ENCODE data around the gene AP2S1.

Gene AP2S1

GRCh38 chr19:46841458-46842083 is 9.1 kb downstream of the AP2S1 start:
- H3K27ac ChIP-seq (ENCODE audit: low read depth, low read length), result no peak overlapping the region
- H3K9me2 ChIP-seq (replicated peaks; ENCODE audit: control insufficient read depth, low read length), result no peaks in the 10 kb centered on the region
- H3F3A ChIP-seq (ENCODE audit: control insufficient read depth, insufficient read depth), result peaks cover 3% of the 10 kb centered on the region; the same call in 1 of the 2 replicates
- no peaks in the 10 kb centered on the region for H3K4me1 ChIP-seq (ENCODE audit: control insufficient read depth, low read length)
- TF ChIP-seq EZH2phosphoT487 (IDR thresholded peaks at IDR 0.05; ENCODE audit: borderline replicate concordance, low read length) (no peak), CTCF (IDR thresholded peaks at IDR 0.05; ENCODE audit: low read depth, low read length, poor library complexity, severe bottlenecking) (no peak)
- H3K4me3 ChIP-seq (ENCODE audit: low read length), result no peak overlapping the region
- H3K36me3 ChIP-seq (ENCODE audit: control insufficient read depth, low read length), result peaks cover 28% of the 10 kb centered on the region
- H3K9me3 ChIP-seq (ENCODE audit: control insufficient read depth, insufficient read depth, low read length), result no peaks in the 10 kb centered on the region
- no peak overlapping the region for H3K4me2 ChIP-seq (ENCODE audit: low read length)
- H3K79me2 ChIP-seq (ENCODE audit: control insufficient read depth, low read length), result 0 out of 2 replicates have a peak, but pooled peaks cover 4% of the 10 kb centered on the region
- H3K27me3 ChIP-seq (ENCODE audit: control insufficient read depth, low read length), result no peaks in the 10 kb centered on the region
- H4K20me1 ChIP-seq (ENCODE audit: control insufficient read depth, insufficient read depth, low read depth, low read length), result no peaks in the 10 kb centered on the region

GRCh38 chr19:46840498-46840942 is 10.1 kb downstream of the AP2S1 start:
- no peak overlapping the region for H3K4me2 ChIP-seq (ENCODE audit: low read length)

GRCh38 chr19:46839752-46840497 is 10.7 kb downstream of the AP2S1 start:
- Histone ChIP-seq H3K27ac (ENCODE audit: low read depth, low read length) (no peak overlapping the region), H3K79me2 (ENCODE audit: control insufficient read depth, low read length) (0 out of 2 replicates have a peak, but pooled peaks cover 4% of the 10 kb centered on the region), H4K20me1 (ENCODE audit: control insufficient read depth, insufficient read depth, low read depth, low read length) (no peaks in the 10 kb centered on the region), H3K4me1 (ENCODE audit: control insufficient read depth, low read length) (no peaks in the 10 kb centered on the region), H3K4me3 (ENCODE audit: low read length) (no peak overlapping the region), H3K4me2 (ENCODE audit: low read length) (no peak overlapping the region), H3F3A (ENCODE audit: control insufficient read depth, insufficient read depth) (peaks cover 3% of the 10 kb centered on the region; the same call in 1 of the 2 replicates), H3K27me3 (ENCODE audit: control insufficient read depth, low read length) (no peaks in the 10 kb centered on the region), H3K36me3 (ENCODE audit: control insufficient read depth, low read length) (peaks cover 28% of the 10 kb centered on the region), H3K9me3 (ENCODE audit: control insufficient read depth, insufficient read depth, low read length) (no peaks in the 10 kb centered on the region), H3K9me2 (replicated peaks; ENCODE audit: control insufficient read depth, low read length) (no peaks in the 10 kb centered on the region)
- TF ChIP-seq EZH2phosphoT487 (IDR thresholded peaks at IDR 0.05; ENCODE audit: borderline replicate concordance, low read length), result no peak
- no peak for TF ChIP-seq CTCF (IDR thresholded peaks at IDR 0.05; ENCODE audit: low read depth, low read length, poor library complexity, severe bottlenecking)

More at GRCh38 chr19:46840498-46840942, 10.1 kb downstream of the AP2S1 start:
- Histone ChIP-seq H3K4me3 (ENCODE audit: low read length) (no peak overlapping the region), H3K27ac (ENCODE audit: low read depth, low read length) (no peak overlapping the region), H3K4me1 (ENCODE audit: control insufficient read depth, low read length) (no peaks in the 10 kb centered on the region), H3K27me3 (ENCODE audit: control insufficient read depth, low read length) (no peaks in the 10 kb centered on the region), H3K79me2 (ENCODE audit: control insufficient read depth, low read length) (0 out of 2 replicates have a peak, but pooled peaks cover 4% of the 10 kb centered on the region), H3F3A (ENCODE audit: control insufficient read depth, insufficient read depth) (peaks cover 3% of the 10 kb centered on the region; the same call in 1 of the 2 replicates), H3K9me3 (ENCODE audit: control insufficient read depth, insufficient read depth, low read length) (no peaks in the 10 kb centered on the region), H3K36me3 (ENCODE audit: control insufficient read depth, low read length) (peaks cover 28% of the 10 kb centered on the region), H3K9me2 (replicated peaks; ENCODE audit: control insufficient read depth, low read length) (no peaks in the 10 kb centered on the region), H4K20me1 (ENCODE audit: control insufficient read depth, insufficient read depth, low read depth, low read length) (no peaks in the 10 kb centered on the region)
- TF ChIP-seq CTCF (IDR thresholded peaks at IDR 0.05; ENCODE audit: low read depth, low read length, poor library complexity, severe bottlenecking) (peak; percentile 79), EZH2phosphoT487 (IDR thresholded peaks at IDR 0.05; ENCODE audit: borderline replicate concordance, low read length) (no peak)

Data from DOHH2 (cell line).